ENCODE data around the gene TBC1D21. TPM values are rescaled to one million over a fixed set of nuclear protein-coding genes. Genes with fewer than 3 reads are reported as not detected.

Gene TBC1D21
- total RNA-seq, 4 donors from 2014 or later = not detected

GRCh38 chr15:73882761-73883419, 9.5 kb downstream of the TBC1D21 start:
- TF ChIP-seq POLR2A (IDR thresholded peaks at IDR 0.05) = no peak
- TF ChIP-seq, protein P1, sequence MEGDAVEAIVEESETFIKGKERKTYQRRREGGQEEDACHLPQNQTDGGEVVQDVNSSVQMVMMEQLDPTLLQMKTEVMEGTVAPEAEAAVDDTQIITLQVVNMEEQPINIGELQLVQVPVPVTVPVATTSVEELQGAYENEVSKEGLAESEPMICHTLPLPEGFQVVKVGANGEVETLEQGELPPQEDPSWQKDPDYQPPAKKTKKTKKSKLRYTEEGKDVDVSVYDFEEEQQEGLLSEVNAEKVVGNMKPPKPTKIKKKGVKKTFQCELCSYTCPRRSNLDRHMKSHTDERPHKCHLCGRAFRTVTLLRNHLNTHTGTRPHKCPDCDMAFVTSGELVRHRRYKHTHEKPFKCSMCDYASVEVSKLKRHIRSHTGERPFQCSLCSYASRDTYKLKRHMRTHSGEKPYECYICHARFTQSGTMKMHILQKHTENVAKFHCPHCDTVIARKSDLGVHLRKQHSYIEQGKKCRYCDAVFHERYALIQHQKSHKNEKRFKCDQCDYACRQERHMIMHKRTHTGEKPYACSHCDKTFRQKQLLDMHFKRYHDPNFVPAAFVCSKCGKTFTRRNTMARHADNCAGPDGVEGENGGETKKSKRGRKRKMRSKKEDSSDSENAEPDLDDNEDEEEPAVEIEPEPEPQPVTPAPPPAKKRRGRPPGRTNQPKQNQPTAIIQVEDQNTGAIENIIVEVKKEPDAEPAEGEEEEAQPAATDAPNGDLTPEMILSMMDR (IDR thresholded peaks at IDR 0.05) = no peak
- H3K4me1 ChIP-seq = no peaks in the 10 kb centered on the region
- no peak overlapping the region for H3K4me3 ChIP-seq (replicated peaks in 1 of 3)
- DNase-seq = no peak
- intact Hi-C loops (cut with DNase I) = no loop called here
- 89 to 92% methylated on average over 4 to 10 of the region's 10 CpGs for WGBS, 2 donors
- no peaks in the 10 kb centered on the region for H3K27me3 ChIP-seq
- H3K9me3 ChIP-seq = no peaks in the 10 kb centered on the region
- no peak overlapping the region for H3K27ac ChIP-seq
- H3K36me3 ChIP-seq = no peaks in the 10 kb centered on the region

GRCh38 chr15:73884159-73884558, 10.8 kb downstream of the TBC1D21 start:
- WGBS, 2 donors = 33 to 52% methylated on average over 3 of the region's 3 CpGs
- no peaks in the 10 kb centered on the region for H3K27me3 ChIP-seq
- no peak for TF ChIP-seq POLR2A (IDR thresholded peaks at IDR 0.05)
- TF ChIP-seq, protein P1 (IDR thresholded peaks at IDR 0.05) = no peak
- intact Hi-C loops (cut with DNase I) = no loop called here
- no peaks in the 10 kb centered on the region for H3K4me1 ChIP-seq
- H3K27ac ChIP-seq = no peak overlapping the region
- no peak overlapping the region for H3K4me3 ChIP-seq (replicated peaks in 1 of 3)
- H3K36me3 ChIP-seq = no peaks in the 10 kb centered on the region
- no peak for DNase-seq
- no peaks in the 10 kb centered on the region for H3K9me3 ChIP-seq

DNA sequence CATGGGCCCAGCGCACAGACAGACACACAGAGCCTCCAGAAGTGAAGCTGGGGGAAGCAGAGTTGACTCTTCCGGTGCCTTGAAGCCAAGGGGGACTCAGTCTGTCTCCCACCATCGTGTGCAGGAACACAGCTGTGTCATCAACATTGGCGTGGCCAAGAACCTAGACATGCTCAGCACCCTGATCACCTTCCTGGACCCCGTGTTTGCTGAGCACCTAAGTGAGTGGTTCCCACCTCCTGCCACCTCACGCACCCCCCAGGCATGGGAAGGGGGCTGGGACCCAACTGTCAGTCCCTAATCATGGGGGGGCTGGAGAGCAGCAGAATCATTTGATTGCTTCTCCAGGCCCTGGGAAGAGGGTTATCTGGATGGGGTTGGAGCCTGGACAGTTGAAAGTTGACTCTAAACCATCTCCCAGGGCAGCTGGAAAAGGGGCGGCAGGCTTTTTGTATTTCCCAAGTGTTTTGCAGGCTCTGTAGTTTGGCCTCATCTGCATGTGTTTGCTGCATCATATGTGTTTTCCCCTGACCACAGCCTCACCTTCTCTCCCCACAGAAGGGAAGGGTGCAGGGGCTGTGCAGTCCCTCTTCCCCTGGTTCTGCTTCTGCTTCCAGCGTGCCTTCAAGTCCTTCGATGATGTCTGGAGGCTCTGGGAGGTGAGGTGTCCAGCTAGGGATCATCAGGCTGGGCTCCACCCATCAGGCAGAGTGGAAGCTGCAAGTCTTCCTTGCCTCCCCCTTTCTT, 12.8 kb downstream of the TBC1D21 start:
- intact Hi-C loops (cut with DNase I) = no loop called here
- Histone ChIP-seq H3K4me3 (replicated peaks in 1 of 3) (no peak overlapping the region), H3K36me3 (no peaks in the 10 kb centered on the region), H3K27me3 (no peaks in the 10 kb centered on the region), H3K4me1 (no peaks in the 10 kb centered on the region), H3K9me3 (no peaks in the 10 kb centered on the region), H3K27ac (no peak overlapping the region)
- 90 to 91% methylated on average over 7 to 9 of the region's 9 CpGs for WGBS, 2 donors
- DNase-seq = no peak
- TF ChIP-seq, protein P1 (IDR thresholded peaks at IDR 0.05) = no peak

- H3K4me3 ChIP-seq (replicated peaks in 1 of 3) = no peak overlapping the region
- WGBS, 2 donors = 88 to 90% methylated on average over 2 to 5 of the region's 5 CpGs
- H3K9me3 ChIP-seq = no peaks in the 10 kb centered on the region
- no peaks in the 10 kb centered on the region for H3K27me3 ChIP-seq
- no peak overlapping the region for H3K27ac ChIP-seq
- no peak for TF ChIP-seq POLR2A (IDR thresholded peaks at IDR 0.05)
- TF ChIP-seq, protein P1 (IDR thresholded peaks at IDR 0.05) = no peak
- no peaks in the 10 kb centered on the region for H3K4me1 ChIP-seq
- intact Hi-C loops (cut with DNase I) = no loop called here
- no peaks in the 10 kb centered on the region for H3K36me3 ChIP-seq
- no peak for DNase-seq
Measured at GRCh38 chr15:73886717-73887345, 13.5 kb downstream of the TBC1D21 start.

GRCh38 chr15:73887481-73887880, 14.1 kb downstream of the TBC1D21 start:
- WGBS, 2 donors = 76 to 82% methylated on average over 5 to 7 of the region's 7 CpGs
- DNase-seq = no peak
- Histone ChIP-seq H3K27ac (no peak overlapping the region), H3K36me3 (no peaks in the 10 kb centered on the region), H3K9me3 (no peaks in the 10 kb centered on the region), H3K4me1 (no peaks in the 10 kb centered on the region), H3K27me3 (no peaks in the 10 kb centered on the region), H3K4me3 (replicated peaks in 1 of 3) (no peak overlapping the region)
- intact Hi-C loops (cut with DNase I) = no loop called here
- no peak for TF ChIP-seq POLR2A (IDR thresholded peaks at IDR 0.05)
- TF ChIP-seq, protein P1 (IDR thresholded peaks at IDR 0.05) = no peak
